SK-N-MC (cell line): ENCODE data around the gene NES.

ENCODE experiments used
- EZH2 ChIP-seq: fragments of 200-600 bp; sonication (generic); IDR thresholded peaks from one replicate; pipeline ENCODE4 v1.6.1; 2017; ENCODE audit warnings: antibody characterized with exemption
- FOXP2 ChIP-seq: optimal IDR thresholded peaks from 2 replicates; pipeline ENCODE3; 2011; ENCODE audit warnings: mild to moderate bottlenecking, moderate library complexity; ENCODE audit not compliant: insufficient read depth; ENCODE audit errors: extremely low read length, control extremely low read depth

GRCh38 chr1:156625436-156626078 lies 51.6 kb downstream of the NES start:
- TF ChIP-seq EZH2 (peak; percentile 92), FOXP2 (no peak)
